Kidney (tissue), 14 donors: Measurements from ENCODE around the gene ANKRD65. TPM values are rescaled to one million over a fixed set of nuclear protein-coding genes. Genes with fewer than 3 reads are reported as not detected.

Experiments
- DNase-seq, 5 donors: peaks; one replicate each; pipeline ENCODE4 v3.0.0-alpha.2; 2013 to 2020
- FAIRE-seq: peaks from 2 replicates; lab custom pipeline; 2012; peaks lifted over from hg19 to GRCh38; lab: Jason Lieb, UNC
- H3K27ac ChIP-seq, 2 donors: one replicate each; pipeline ENCODE4 v1.7.0; 2013; ENCODE audit warnings: low read depth in 2 of 2, low read length in 2 of 2, inconsistent platforms in 1 of 2
- H3K27me3 ChIP-seq: one replicate; pipeline ENCODE4 v1.7.1; 2013; ENCODE audit warnings: low read length, inconsistent platforms; ENCODE audit not compliant: control insufficient read depth, insufficient read depth
- H3K36me3 ChIP-seq, 3 donors: one replicate each; pipeline versions ENCODE4 v1.7.0 to v1.7.1; 2013; ENCODE audit warnings: low read length in 3 of 3, control low read depth in 1 of 3, inconsistent platforms in 1 of 3; ENCODE audit not compliant: insufficient read depth in 3 of 3, control insufficient read depth in 2 of 3
- H3K4me1 ChIP-seq, 3 donors: one replicate each; pipeline versions ENCODE4 v1.7.0 to v1.7.1; 2013; ENCODE audit warnings: low read length in 3 of 3, inconsistent platforms in 1 of 3, low read depth in 1 of 3; ENCODE audit not compliant: control insufficient read depth in 2 of 3, insufficient read depth in 2 of 3
- H3K4me3 ChIP-seq, 3 donors: one replicate each; pipeline versions ENCODE4 v1.7.0 to v1.8.1; 2013; ENCODE audit warnings: low read length in 3 of 3, control low read depth in 1 of 3, inconsistent platforms in 1 of 3
- H3K9ac ChIP-seq, 3 donors: one replicate each; pipeline versions ENCODE4 v1.7.0 to v1.7.1; 2013; ENCODE audit warnings: low read length in 3 of 3, control low read depth in 1 of 3, inconsistent platforms in 1 of 3
- H3K9me3 ChIP-seq, 3 donors: one replicate each; pipeline versions ENCODE4 v1.7.0 to v1.7.1; 2013; ENCODE audit warnings: low read length in 3 of 3, control low read depth in 1 of 3, inconsistent platforms in 1 of 3; ENCODE audit not compliant: control insufficient read depth in 2 of 3, insufficient read depth in 1 of 3
- CTCF ChIP-seq: IDR thresholded peaks from 3 replicates; pipeline ENCODE4 v1.5.1; 2012; ENCODE audit warnings: mild to moderate bottlenecking, moderate library complexity, borderline replicate concordance; ENCODE audit not compliant: insufficient read depth; ENCODE audit errors: extremely low read depth
- intact Hi-C: fragments of 100-400 bp; cut with DNase I; formaldehyde crosslinking; loops from one replicate; pipeline ENCODE4 v1.11.1; 2022
- polyA plus RNA-seq: library from polyadenylated mRNA; stranded (reverse); fragments of 350-450 nt; fragmentation: Illumina TruSeq; extraction: RNeasy Lipid Tissue Mini Kit (QIAGEN cat#74804); gene quantifications from one replicate; pipeline ENCODE4 v1.2.3, GENCODE V29; 2014; ENCODE audit warnings: low read depth, low replicate concordance; ENCODE audit not compliant: insufficient read depth
- total RNA-seq: library from RNA; stranded (reverse); fragmentation: NEBNext Ultra II Directional; extraction: Animal tissue kit (Norgen Biotek cat#: 25700); gene quantifications from one replicate; pipeline ENCODE4 v1.2.1, GENCODE V29; 2021
- donor health status: control.
- donor health status: control.
- donor health status: control.
- donor health status: control.
- donor health status: control.
- donor health status: DM: yes; HTN: yes; CAD: no.
- donor health status: Normal renal cell carcinoma (clear cell type).

Gene ANKRD65
- total and polyA plus RNA-seq, 2 donors from 2014 or later: 5.2 to 7.1 TPM

- no peaks in the 10 kb centered on the region for H3K9me3 ChIP-seq
- FAIRE-seq (no peak), DNase-seq (peak in 1 of 5 donors; percentile 86)
- no peaks in the 10 kb centered on the region for H3K27me3 ChIP-seq
- peak overlapping the region; percentile 39 to 84 (median 71) for H3K9ac ChIP-seq
- H3K4me1 ChIP-seq: peaks cover 0 to 19% (median 0%) of the 10 kb centered on the region in 3 donors
- no peak for TF ChIP-seq CTCF
- intact Hi-C loops: no loop called here
- peak overlapping the region; percentile 80 to 90 for H3K27ac ChIP-seq
- H3K36me3 ChIP-seq: no peaks in the 10 kb centered on the region
- H3K4me3 ChIP-seq: peak overlapping the region; percentile 71 to 80 (median 77)
Measured at GRCh38 chr1:1374589-1374928, 46.5 kb downstream of the ANKRD65 start.

DNA sequence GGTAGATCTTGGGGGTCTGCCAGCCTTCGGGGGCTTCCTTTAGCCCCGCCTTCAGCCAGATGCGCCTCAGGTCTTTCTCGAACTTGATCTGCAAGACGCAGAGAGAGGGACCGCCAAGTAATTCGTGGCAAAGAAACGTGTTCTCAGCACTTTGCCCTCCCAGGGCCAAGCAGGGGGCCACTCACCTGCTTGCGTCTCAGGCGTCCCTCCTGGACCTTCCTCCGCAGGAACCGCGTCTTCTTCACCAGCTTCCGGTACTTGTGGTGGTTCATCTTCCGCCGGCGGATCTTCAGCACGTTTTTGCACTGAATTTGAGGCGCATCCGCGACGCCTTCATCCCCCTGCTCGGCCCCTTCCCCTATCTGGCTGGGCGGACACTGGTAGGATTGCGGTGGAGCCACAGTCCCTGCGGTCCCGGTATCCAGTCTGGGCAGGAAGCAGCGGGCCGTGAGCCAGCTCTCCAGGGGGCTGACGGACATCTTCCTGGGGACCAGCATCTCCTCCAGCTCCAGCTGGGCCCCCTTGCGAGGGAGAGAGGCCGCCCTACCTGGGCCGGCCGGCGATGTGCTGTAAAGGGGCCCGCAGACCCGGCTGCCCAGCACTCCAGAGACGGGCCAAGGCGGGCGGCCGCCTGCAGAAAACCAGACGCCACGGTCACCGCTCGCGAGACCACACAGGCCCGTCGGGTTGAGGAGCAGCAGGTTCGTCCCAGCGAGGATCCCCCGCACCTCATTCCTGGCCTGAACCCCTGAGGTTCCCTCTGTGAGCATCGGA, 47.1 kb downstream of the ANKRD65 start:
- Histone ChIP-seq H3K4me3 (peak overlapping the region; percentile 71 to 80 (median 77)), H3K36me3 (no peaks in the 10 kb centered on the region), H3K27me3 (no peaks in the 10 kb centered on the region), H3K4me1 (peaks cover 0 to 19% (median 0%) of the 10 kb centered on the region in 3 donors), H3K9ac (peak overlapping the region in 2 of 3 donors; percentile 39 to 84), H3K27ac (peak overlapping the region in 1 of 2 donors; percentile 90), H3K9me3 (no peaks in the 10 kb centered on the region)
- DNase-seq (peak in 2 of 5 donors; percentile 58 to 85), FAIRE-seq (no peak)
- intact Hi-C loops: no loop called here
- no peak for TF ChIP-seq CTCF

DNA sequence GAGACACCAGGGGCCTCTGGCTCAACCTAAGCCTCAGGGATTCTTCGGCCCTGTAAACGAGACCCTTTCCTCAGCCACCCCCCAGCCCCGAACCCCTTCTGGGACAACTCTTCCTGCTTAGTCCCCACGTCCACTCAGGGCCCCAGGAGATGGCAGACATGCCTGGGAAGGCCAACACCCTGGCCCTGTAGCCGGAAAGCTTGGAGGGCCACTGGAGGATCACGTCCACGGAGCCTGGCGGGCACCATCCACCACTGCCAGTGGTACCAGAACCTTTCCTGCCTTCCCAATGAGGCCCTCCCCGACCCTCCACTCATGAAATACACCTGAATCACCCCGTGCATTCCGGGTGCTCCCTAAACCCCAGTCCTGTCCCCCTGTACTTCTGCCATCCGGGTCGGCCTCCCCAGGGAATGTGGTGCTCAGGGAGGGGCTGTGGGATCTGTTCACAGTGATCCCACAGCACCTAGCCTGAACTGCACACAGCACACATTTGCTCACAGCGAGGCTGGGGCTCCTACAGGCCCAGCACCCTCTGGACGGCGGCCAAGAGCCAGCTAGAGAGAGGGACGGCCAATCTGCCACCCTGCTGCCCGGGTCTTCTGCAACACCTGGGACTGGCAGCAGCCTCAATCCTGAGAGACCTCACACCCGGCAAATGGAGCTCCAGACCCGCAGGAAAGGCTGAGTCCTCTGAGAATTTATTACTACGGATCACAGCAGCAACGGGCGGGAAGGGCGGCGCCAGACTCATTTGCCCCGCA, 47.8 kb downstream of the ANKRD65 start:
- Histone ChIP-seq H3K36me3 (no peaks in the 10 kb centered on the region), H3K27ac (no peak overlapping the region), H3K9me3 (no peaks in the 10 kb centered on the region), H3K4me1 (peaks cover 0 to 19% (median 0%) of the 10 kb centered on the region in 3 donors), H3K4me3 (no peak overlapping the region), H3K9ac (no peak overlapping the region), H3K27me3 (no peaks in the 10 kb centered on the region)
- TF ChIP-seq CTCF: no peak
- DNase-seq (peak in 2 of 5 donors; percentile 52 to 65), FAIRE-seq (no peak)
- intact Hi-C loops: no loop called here
